Adrenal gland (tissue), 5 donors: Measurements from ENCODE around the gene SEMA3G.

Experiments used
- POLR2A ChIP-seq, 2 donors: fragments of 450-650 bp; IDR thresholded peaks; one replicate each; pipeline ENCODE4 v1.6.1; 2017; ENCODE audit warnings: antibody characterized with exemption in 2 of 2, mild to moderate bottlenecking in 2 of 2, moderate library complexity in 1 of 2
- TF ChIP-seq, protein P1 (sequence below), 6 experiments: fragments of 450-650 bp in 4 of 6; fragments of 200-600 bp in 2 of 6; sonication (generic) in 1 of 6; IDR thresholded peaks; 1 replicate in 5 of 6; 2 replicates in 1 of 6; pipeline versions ENCODE4 v1.5.1 to v1.8.0; 2016 to 2021; ENCODE audit warnings: antibody characterized with exemption in 6 of 6, mild to moderate bottlenecking in 2 of 6, moderate library complexity in 1 of 6
- donor health status: DM: no; HTN: no; CAD: no.

DNA sequence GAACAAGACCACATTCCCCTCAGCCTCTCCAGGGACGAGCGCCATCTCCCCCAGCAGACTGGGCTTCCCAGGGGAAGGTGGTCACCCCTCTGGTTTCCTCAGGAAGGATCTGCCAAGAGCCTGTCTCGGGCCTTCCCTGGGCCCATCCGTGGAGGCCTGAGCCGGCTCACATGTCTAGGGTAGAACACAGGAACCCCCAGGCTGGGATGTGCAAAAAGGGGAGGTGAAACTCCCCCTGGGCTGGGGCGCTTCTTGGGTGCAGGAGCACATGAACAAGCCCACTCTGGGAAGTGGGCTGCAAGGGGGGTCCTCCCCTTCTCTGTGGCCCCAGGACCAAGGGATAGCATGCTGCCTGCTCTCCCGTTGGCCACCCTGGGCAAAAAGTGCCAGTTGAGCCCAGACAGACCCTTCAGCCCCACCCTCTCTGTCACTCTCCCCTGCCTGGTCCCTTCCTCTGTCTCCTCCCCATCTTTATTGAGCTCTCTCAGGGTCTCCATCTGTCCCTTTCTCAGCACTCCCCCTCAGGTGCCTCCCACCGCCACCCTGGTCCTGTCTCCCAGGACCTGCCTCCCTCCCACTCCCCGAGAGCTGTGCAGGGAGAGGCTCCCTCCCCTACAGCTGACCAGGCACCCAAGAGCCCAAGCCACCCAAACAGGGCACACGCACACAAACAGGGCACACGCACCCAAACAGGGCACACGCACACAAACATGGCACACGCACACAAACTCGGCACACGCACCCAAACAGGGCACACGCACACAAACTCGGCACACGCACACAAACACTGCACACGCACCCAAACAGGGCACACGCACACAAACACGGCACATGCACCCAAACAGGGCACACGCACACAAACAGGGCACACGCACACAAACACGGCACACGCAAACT is 864 bp downstream of the SEMA3G start:
- no peak for TF ChIP-seq POLR2A (IDR thresholded peaks at IDR 0.05)
- TF ChIP-seq, protein P1, sequence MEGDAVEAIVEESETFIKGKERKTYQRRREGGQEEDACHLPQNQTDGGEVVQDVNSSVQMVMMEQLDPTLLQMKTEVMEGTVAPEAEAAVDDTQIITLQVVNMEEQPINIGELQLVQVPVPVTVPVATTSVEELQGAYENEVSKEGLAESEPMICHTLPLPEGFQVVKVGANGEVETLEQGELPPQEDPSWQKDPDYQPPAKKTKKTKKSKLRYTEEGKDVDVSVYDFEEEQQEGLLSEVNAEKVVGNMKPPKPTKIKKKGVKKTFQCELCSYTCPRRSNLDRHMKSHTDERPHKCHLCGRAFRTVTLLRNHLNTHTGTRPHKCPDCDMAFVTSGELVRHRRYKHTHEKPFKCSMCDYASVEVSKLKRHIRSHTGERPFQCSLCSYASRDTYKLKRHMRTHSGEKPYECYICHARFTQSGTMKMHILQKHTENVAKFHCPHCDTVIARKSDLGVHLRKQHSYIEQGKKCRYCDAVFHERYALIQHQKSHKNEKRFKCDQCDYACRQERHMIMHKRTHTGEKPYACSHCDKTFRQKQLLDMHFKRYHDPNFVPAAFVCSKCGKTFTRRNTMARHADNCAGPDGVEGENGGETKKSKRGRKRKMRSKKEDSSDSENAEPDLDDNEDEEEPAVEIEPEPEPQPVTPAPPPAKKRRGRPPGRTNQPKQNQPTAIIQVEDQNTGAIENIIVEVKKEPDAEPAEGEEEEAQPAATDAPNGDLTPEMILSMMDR (IDR thresholded peaks at IDR 0.05): no peak
